Stomach (tissue), 4 donors: ENCODE data around the gene POT1.

Experiments
- EP300 ChIP-seq: sonication (generic); formaldehyde crosslinking; IDR thresholded peaks from one replicate; pipeline ENCODE4 v1.6.1; 2017; ENCODE audit warnings: antibody characterized with exemption
- POLR2A ChIP-seq, 4 donors: fragments of 450-650 bp; IDR thresholded peaks; one replicate each; pipeline ENCODE4 v1.6.1; 2016; ENCODE audit warnings: antibody characterized with exemption in 4 of 4, control low read depth in 2 of 4, mild to moderate bottlenecking in 1 of 4, moderate library complexity in 1 of 4
- POLR2AphosphoS5 ChIP-seq, 3 donors: sonication (generic); formaldehyde crosslinking; IDR thresholded peaks; one replicate each; pipeline ENCODE4 v1.6.1; 2016; ENCODE audit warnings: antibody characterized with exemption in 3 of 3
- TF ChIP-seq, protein P1 (sequence below), 7 experiments: fragments of 450-650 bp in 4 of 7; fragments of 200-600 bp in 3 of 7; sonication (generic) in 3 of 7; IDR thresholded peaks; one replicate each; pipeline ENCODE4 v1.5.1; 2016 to 2019; ENCODE audit warnings: antibody characterized with exemption in 7 of 7, control low read depth in 2 of 7, mild to moderate bottlenecking in 1 of 7

DNA sequence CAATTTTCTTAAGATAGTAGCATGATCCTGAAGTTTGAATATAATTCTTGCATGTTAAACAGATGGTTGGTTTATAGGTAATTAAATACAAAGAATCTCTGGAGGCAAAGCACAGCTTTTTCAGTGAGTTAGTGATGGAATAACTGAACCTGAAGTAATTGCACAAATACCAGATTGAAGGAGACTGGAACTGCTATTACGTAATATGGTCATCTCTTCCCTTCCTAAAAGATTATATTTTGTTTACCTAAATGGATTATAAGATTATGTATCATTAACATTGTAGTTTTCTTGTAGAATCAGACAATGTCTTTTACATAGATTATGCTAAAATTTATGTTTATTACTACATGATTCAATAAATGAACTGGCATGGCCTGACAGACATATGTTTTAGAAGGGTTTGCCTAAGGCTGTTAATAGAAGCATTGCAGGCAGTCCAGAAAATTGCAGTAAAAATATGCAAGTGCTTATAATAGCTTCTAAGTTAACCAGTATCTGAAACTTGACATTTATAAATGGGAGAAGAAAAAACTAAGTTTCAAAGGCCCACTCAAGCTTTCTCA is 128.2 kb downstream of the POT1 start:
- TF ChIP-seq, protein P1, sequence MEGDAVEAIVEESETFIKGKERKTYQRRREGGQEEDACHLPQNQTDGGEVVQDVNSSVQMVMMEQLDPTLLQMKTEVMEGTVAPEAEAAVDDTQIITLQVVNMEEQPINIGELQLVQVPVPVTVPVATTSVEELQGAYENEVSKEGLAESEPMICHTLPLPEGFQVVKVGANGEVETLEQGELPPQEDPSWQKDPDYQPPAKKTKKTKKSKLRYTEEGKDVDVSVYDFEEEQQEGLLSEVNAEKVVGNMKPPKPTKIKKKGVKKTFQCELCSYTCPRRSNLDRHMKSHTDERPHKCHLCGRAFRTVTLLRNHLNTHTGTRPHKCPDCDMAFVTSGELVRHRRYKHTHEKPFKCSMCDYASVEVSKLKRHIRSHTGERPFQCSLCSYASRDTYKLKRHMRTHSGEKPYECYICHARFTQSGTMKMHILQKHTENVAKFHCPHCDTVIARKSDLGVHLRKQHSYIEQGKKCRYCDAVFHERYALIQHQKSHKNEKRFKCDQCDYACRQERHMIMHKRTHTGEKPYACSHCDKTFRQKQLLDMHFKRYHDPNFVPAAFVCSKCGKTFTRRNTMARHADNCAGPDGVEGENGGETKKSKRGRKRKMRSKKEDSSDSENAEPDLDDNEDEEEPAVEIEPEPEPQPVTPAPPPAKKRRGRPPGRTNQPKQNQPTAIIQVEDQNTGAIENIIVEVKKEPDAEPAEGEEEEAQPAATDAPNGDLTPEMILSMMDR (IDR thresholded peaks at IDR 0.05) = no peak
- no peak for TF ChIP-seq POLR2A (IDR thresholded peaks at IDR 0.05)
- TF ChIP-seq EP300 = no peak
- no peak for TF ChIP-seq POLR2AphosphoS5 (IDR thresholded peaks at IDR 0.05)
